Posterior cingulate gyrus (tissue), 11 donors: ENCODE results near the gene PCDHGA7.
A peak's percentile ranks its signal among the peaks of the same experiment; 100 is the strongest.
"Not testable (repeated sequence)": the region's sequence is repeated elsewhere in the genome, so short reads cannot be mapped to it uniquely, and the experiment has no call there.

Source experiments
- DNase-seq, 10 donors: peaks; one replicate each; pipeline versions ENCODE4 v3.0.0 to v3.0.0-alpha.2; 2020 to 2021; ENCODE audit warnings: mixed read lengths in 3 of 10
- intact Hi-C: fragments of 100-400 bp; cut with DNase I; formaldehyde crosslinking; loops from one replicate; pipeline ENCODE4 v1.15.1; 2023

The PCDHGA7 gene

GRCh38 chr5:141420855-141421488 lies 38.4 kb downstream of the PCDHGA7 start, which contains the start of gene PCDHGA11:
PCDHGA11 (plus strand) TSS chr5:141421051; CDS start chr5:141421228, 177 bp downstream.
- intact Hi-C loops = no loop called here
- DNase-seq = peak in 1 of 10 donors; percentile 66

DNA sequence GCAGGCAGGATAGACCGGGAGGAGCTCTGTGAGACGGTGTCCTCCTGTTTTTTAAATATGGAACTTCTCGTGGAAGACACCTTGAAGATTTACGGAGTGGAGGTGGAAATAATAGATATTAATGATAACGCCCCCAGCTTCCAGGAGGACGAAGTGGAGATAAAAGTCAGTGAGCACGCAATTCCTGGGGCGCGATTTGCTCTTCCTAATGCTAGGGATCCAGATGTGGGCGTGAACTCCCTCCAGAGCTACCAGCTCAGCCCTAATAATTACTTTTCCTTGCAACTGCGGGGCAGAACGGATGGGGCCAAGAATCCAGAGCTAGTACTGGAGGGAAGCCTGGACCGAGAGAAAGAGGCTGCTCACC lies 38.9 kb downstream of the PCDHGA7 start:
- no peak for DNase-seq
- intact Hi-C loops = no loop called here

GRCh38 chr5:141422742-141423291 lies 40.3 kb downstream of the PCDHGA7 start:
- peak in 2 of 10 donors; percentile 59 for DNase-seq
- intact Hi-C loops = no loop called here

DNA sequence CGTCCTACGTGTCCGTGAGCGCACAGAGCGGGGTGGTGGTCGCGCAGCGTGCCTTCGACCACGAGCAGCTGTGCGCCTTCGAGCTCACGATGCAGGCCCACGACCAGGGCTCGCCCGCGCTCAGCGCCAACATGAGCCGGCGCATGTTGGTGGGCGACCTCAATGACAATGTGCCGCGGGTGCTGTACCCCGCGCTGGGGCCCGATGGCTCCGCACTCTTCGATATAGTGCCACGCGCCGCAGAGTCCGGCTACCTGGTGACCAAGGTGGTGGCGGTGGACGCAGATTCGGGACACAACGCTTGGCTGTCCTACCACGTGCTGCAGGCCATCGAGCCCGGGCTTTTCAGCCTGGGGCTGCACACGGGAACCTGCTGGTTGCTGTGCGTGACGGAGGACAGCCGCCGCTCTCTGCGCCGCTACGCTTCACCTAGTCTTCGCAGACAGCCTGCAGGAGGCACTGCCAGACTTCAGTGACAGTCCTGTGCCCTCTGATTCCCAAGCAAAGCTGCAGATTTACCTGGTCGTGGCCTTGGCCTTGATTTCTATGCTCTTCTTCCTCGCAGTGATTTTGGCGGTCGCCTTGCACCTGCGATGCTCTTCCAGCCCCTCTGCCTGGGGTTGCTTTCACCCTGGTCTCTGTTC lies 45.4 kb downstream of the PCDHGA7 start:
- intact Hi-C loops = no loop called here
- no peak for DNase-seq

DNA sequence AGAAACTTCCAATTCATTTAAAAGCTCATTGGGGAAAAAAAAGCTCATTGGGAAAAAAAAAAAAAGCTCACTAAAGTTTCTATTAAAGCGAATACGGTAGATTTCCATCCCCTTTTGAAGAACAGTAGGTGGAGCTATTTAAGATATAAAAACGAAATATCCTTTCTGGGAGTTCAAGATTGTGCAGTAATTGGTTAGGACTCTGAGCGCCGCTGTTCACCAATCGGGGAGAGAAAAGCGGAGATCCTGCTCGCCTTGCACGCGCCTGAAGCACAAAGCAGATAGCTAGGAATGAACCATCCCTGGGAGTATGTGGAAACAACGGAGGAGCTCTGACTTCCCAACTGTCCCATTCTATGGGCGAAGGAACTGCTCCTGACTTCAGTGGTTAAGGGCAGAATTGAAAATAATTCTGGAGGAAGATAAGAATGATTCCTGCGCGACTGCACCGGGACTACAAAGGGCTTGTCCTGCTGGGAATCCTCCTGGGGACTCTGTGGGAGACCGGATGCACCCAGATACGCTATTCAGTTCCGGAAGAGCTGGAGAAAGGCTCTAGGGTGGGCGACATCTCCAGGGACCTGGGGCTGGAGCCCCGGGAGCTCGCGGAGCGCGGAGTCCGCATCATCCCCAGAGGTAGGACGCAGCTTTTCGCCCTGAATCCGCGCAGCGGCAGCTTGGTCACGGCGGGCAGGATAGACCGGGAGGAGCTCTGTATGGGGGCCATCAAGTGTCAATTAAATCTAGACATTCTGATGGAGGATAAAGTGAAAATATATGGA lies 48.0 kb downstream of the PCDHGA7 start, which contains the start of gene PCDHGA12:
Gene PCDHGA12 (plus strand): TSS at position 176 of the 782 bp plus-strand sequence. CDS start 253 bp downstream, at position 429.
- intact Hi-C loops = no loop called here
- peak in 1 of 10 donors; percentile 87 for DNase-seq

GRCh38 chr5:141431286-141431685 lies 48.7 kb downstream of the PCDHGA7 start:
- peak in 1 of 10 donors; percentile 82 for DNase-seq
- intact Hi-C loops = no loop called here

DNA sequence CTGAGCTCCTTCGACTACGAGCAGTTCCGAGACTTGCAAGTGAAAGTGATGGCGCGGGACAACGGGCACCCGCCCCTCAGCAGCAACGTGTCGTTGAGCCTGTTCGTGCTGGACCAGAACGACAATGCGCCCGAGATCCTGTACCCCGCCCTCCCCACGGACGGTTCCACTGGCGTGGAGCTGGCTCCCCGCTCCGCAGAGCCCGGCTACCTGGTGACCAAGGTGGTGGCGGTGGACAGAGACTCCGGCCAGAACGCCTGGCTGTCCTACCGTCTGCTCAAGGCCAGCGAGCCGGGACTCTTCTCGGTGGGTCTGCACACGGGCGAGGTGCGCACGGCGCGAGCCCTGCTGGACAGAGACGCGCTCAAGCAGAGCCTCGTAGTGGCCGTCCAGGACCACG lies 49.8 kb downstream of the PCDHGA7 start:
- DNase-seq, intact Hi-C loops: not testable (repeated sequence)

DNA sequence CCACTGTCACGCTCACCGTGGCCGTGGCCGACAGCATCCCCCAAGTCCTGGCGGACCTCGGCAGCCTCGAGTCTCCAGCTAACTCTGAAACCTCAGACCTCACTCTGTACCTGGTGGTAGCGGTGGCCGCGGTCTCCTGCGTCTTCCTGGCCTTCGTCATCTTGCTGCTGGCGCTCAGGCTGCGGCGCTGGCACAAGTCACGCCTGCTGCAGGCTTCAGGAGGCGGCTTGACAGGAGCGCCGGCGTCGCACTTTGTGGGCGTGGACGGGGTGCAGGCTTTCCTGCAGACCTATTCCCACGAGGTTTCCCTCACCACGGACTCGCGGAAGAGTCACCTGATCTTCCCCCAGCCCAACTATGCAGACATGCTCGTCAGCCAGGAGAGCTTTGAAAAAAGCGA lies 50.2 kb downstream of the PCDHGA7 start:
- intact Hi-C loops, DNase-seq: not testable (repeated sequence)

- intact Hi-C loops = no loop called here
These were observed 51.5 kb downstream of the PCDHGA7 start for GRCh38 chr5:141434006-141434405.

More at GRCh38 chr5:141434006-141434405, 51.5 kb downstream of the PCDHGA7 start:
- DNase-seq = no peak
